ENCODE results near the gene ASCC3. TPM values are rescaled to one million over a fixed set of nuclear protein-coding genes. Genes with fewer than 3 reads are reported as not detected.
"Not testable (repeated sequence)": the region's sequence is repeated elsewhere in the genome, so short reads cannot be mapped to it uniquely, and the experiment has no call there.

ASCC3 gene
- total and polyA plus RNA-seq, 2 donors (not counting 3 experiments of a cell fraction or from before 2014, with no cell fraction given), result 15.7 to 57.2 TPM

- no peak overlapping the region for H2AFZ ChIP-seq (ENCODE audit: low read depth, low read length)
- no peak overlapping the region for H3K9ac ChIP-seq (replicated peaks; ENCODE audit: extremely low read depth, insufficient read depth, low read length)
- CTCF ChIA-PET, result no interaction called here
- no peaks in the 10 kb centered on the region for H3K27me3 ChIP-seq (ENCODE audit: control insufficient read depth in 2 of 2, insufficient read depth in 2 of 2, low read length in 2 of 2)
- H3K4me1 ChIP-seq (ENCODE audit: control insufficient read depth, extremely low read depth, insufficient read depth, low read length), result no peaks in the 10 kb centered on the region
- H4K20me1 ChIP-seq (replicated peaks; ENCODE audit: control insufficient read depth, extremely low read depth, insufficient read depth, low read length), result peaks cover 4% of the 10 kb centered on the region
- no peaks in the 10 kb centered on the region for H3K36me3 ChIP-seq (ENCODE audit: control insufficient read depth in 2 of 2, extremely low read depth in 1 of 2, insufficient read depth in 2 of 2, low read length in 2 of 2)
- peaks cover 54% of the 10 kb centered on the region for H3K79me2 ChIP-seq (ENCODE audit: control insufficient read depth, insufficient read depth, low read length)
- DNase-seq (ENCODE audit: low read depth, low spot score), result no peak
- no peak overlapping the region for H3K4me3 ChIP-seq (replicated peaks in 1 of 3; ENCODE audit: insufficient read depth in 1 of 3, low read depth in 1 of 3, low read length in 3 of 3)
- no peak overlapping the region for H3K4me2 ChIP-seq (ENCODE audit: insufficient read depth, low read length)
- no peaks in the 10 kb centered on the region for H3K9me1 ChIP-seq (replicated peaks; ENCODE audit: control insufficient read depth, extremely low read depth, insufficient read depth, low read length)
- BruUV-seq (replicated peaks), result no TSS peak
- TF ChIP-seq POLR2AphosphoS5 (IDR thresholded peaks at IDR 0.05; ENCODE audit: insufficient read depth, low read depth, low read length), result no peak
- no peaks in the 10 kb centered on the region for H3K9me3 ChIP-seq (replicated peaks; ENCODE audit: control insufficient read depth, insufficient read depth, low read length)
- no peak for FAIRE-seq
- POLR2A ChIA-PET, result no interaction called here
- intact Hi-C loops (cut with micrococcal nuclease) (no loop called here), dilution Hi-C loops (cut with MboI; ENCODE audit: extremely low pct_ligation_motif_present, low sequenced_read_pairs) (no loop called here)
- H3K27ac ChIP-seq (ENCODE audit: insufficient read depth, low read depth, low read length), result no peak overlapping the region
Measured at GRCh38 chr6:100838011-100838410, 43.1 kb downstream of the ASCC3 start.

- intact Hi-C loops (cut with micrococcal nuclease) (no loop called here), dilution Hi-C loops (cut with MboI; ENCODE audit: extremely low pct_ligation_motif_present, low sequenced_read_pairs) (no loop called here)
- Histone ChIP-seq H3K79me2 (ENCODE audit: control insufficient read depth, insufficient read depth, low read length) (peaks cover 43% of the 10 kb centered on the region), H3K9ac (replicated peaks; ENCODE audit: extremely low read depth, insufficient read depth, low read length) (no peak overlapping the region), H3K9me1 (replicated peaks; ENCODE audit: control insufficient read depth, extremely low read depth, insufficient read depth, low read length) (no peaks in the 10 kb centered on the region), H3K9me3 (replicated peaks; ENCODE audit: control insufficient read depth, insufficient read depth, low read length) (no peaks in the 10 kb centered on the region), H3K27me3 (ENCODE audit: control insufficient read depth in 2 of 2, insufficient read depth in 2 of 2, low read length in 2 of 2) (no peaks in the 10 kb centered on the region), H3K4me3 (replicated peaks in 1 of 3; ENCODE audit: insufficient read depth in 1 of 3, low read depth in 1 of 3, low read length in 3 of 3) (no peak overlapping the region), H3K36me3 (ENCODE audit: control insufficient read depth in 2 of 2, extremely low read depth in 1 of 2, insufficient read depth in 2 of 2, low read length in 2 of 2) (no peaks in the 10 kb centered on the region), H2AFZ (ENCODE audit: low read depth, low read length) (no peak overlapping the region), H3K27ac (ENCODE audit: insufficient read depth, low read depth, low read length) (no peak overlapping the region), H3K4me1 (ENCODE audit: control insufficient read depth, extremely low read depth, insufficient read depth, low read length) (no peaks in the 10 kb centered on the region), H4K20me1 (replicated peaks; ENCODE audit: control insufficient read depth, extremely low read depth, insufficient read depth, low read length) (peaks cover 4% of the 10 kb centered on the region), H3K4me2 (ENCODE audit: insufficient read depth, low read length) (no peak overlapping the region)
- no peak for FAIRE-seq
- BruUV-seq (replicated peaks), result no TSS peak
- CTCF ChIA-PET, result no interaction called here
- POLR2A ChIA-PET, result no interaction called here
- DNase-seq (ENCODE audit: low read depth, low spot score), result no peak
- TF ChIP-seq MYC (IDR thresholded peaks at IDR 0.05; ENCODE audit: low read depth, low read length), result no peak
- no peak for TF ChIP-seq JUN (IDR thresholded peaks at IDR 0.05; ENCODE audit: borderline replicate concordance, insufficient read depth, insufficient read length, low read depth)
- TF ChIP-seq POLR2A (IDR thresholded peaks at IDR 0.05; ENCODE audit: low read depth, low read length), result no peak
- no peak for TF ChIP-seq CTCF (IDR thresholded peaks at IDR 0.05; ENCODE audit: extremely low read depth in 1 of 2, insufficient read depth in 1 of 2, low read depth in 1 of 2, low read length in 2 of 2)
- no peak for TF ChIP-seq MAX (IDR thresholded peaks at IDR 0.05; ENCODE audit: insufficient read depth, insufficient read length)
- no peak for TF ChIP-seq POLR2AphosphoS5 (IDR thresholded peaks at IDR 0.05; ENCODE audit: insufficient read depth, low read depth, low read length)
- no peak for TF ChIP-seq FOS (IDR thresholded peaks at IDR 0.05; ENCODE audit: borderline replicate concordance, insufficient read depth, low read length)
- no peak for TF ChIP-seq EZH2 (IDR thresholded peaks at IDR 0.05; ENCODE audit: borderline replicate concordance, low read depth, low read length, severe bottlenecking)
- no peak for TF ChIP-seq GATA2 (IDR thresholded peaks at IDR 0.05; ENCODE audit: insufficient read depth, insufficient read length, low read depth, low read length)
Measured at GRCh38 chr6:100833972-100834574, 47.1 kb downstream of the ASCC3 start.

- POLR2A ChIA-PET, CTCF ChIA-PET: not testable (repeated sequence)
Measured at GRCh38 chr6:100829077-100829595, 52.0 kb downstream of the ASCC3 start.

More at GRCh38 chr6:100829077-100829595, 52.0 kb downstream of the ASCC3 start:
- H3K36me3 ChIP-seq (ENCODE audit: control insufficient read depth in 2 of 2, extremely low read depth in 1 of 2, insufficient read depth in 2 of 2, low read length in 2 of 2); H3K9ac ChIP-seq (replicated peaks; ENCODE audit: extremely low read depth, insufficient read depth, low read length); dilution Hi-C loops (cut with MboI; ENCODE audit: extremely low pct_ligation_motif_present, low sequenced_read_pairs); H3K27me3 ChIP-seq (ENCODE audit: control insufficient read depth in 2 of 2, insufficient read depth in 2 of 2, low read length in 2 of 2); H4K20me1 ChIP-seq (replicated peaks; ENCODE audit: control insufficient read depth, extremely low read depth, insufficient read depth, low read length); DNase-seq (ENCODE audit: low read depth, low spot score); H3K27ac ChIP-seq (ENCODE audit: insufficient read depth, low read depth, low read length); H2AFZ ChIP-seq (ENCODE audit: low read depth, low read length); H3K4me1 ChIP-seq (ENCODE audit: control insufficient read depth, extremely low read depth, insufficient read depth, low read length); FAIRE-seq; BruUV-seq (replicated peaks); intact Hi-C loops (cut with micrococcal nuclease); H3K9me3 ChIP-seq (replicated peaks; ENCODE audit: control insufficient read depth, insufficient read depth, low read length); H3K4me2 ChIP-seq (ENCODE audit: insufficient read depth, low read length); H3K9me1 ChIP-seq (replicated peaks; ENCODE audit: control insufficient read depth, extremely low read depth, insufficient read depth, low read length); H3K4me3 ChIP-seq (replicated peaks in 1 of 3; ENCODE audit: insufficient read depth in 1 of 3, low read depth in 1 of 3, low read length in 3 of 3): not testable (repeated sequence)
- peaks cover 28% of the 10 kb centered on the region for H3K79me2 ChIP-seq (ENCODE audit: control insufficient read depth, insufficient read depth, low read length)
